Duodenal mucosa (tissue), 2 donors: Measurements from ENCODE around the gene ANKS1B.

Experiments
- H3K27ac ChIP-seq: one replicate; pipeline ENCODE4 v1.7.0; 2013; ENCODE audit warnings: low read depth, low read length
- H3K27me3 ChIP-seq, 2 donors: one replicate each; pipeline ENCODE4 v1.7.0; 2013; ENCODE audit warnings: low read length in 2 of 2, control low read depth in 1 of 2; ENCODE audit not compliant: insufficient read depth in 2 of 2, control insufficient read depth in 1 of 2
- H3K36me3 ChIP-seq, 2 donors: one replicate each; pipeline ENCODE4 v1.7.0; 2013; ENCODE audit warnings: low read length in 2 of 2, control low read depth in 1 of 2; ENCODE audit not compliant: insufficient read depth in 2 of 2, control insufficient read depth in 1 of 2
- H3K4me1 ChIP-seq, 2 donors: one replicate each; pipeline ENCODE4 v1.7.0; 2013; ENCODE audit warnings: low read length in 2 of 2, control low read depth in 1 of 2; ENCODE audit not compliant: insufficient read depth in 2 of 2, control insufficient read depth in 1 of 2
- H3K4me3 ChIP-seq, 2 donors: one replicate each; pipeline ENCODE4 v1.7.0; 2013; ENCODE audit warnings: low read length in 2 of 2, low read depth in 1 of 2
- H3K9ac ChIP-seq, 2 donors: one replicate each; pipeline ENCODE4 v1.7.0; 2013; ENCODE audit warnings: low read length in 2 of 2, low read depth in 1 of 2
- H3K9me3 ChIP-seq, 2 donors: one replicate each; pipeline ENCODE4 v1.7.0; 2013; ENCODE audit warnings: low read length in 2 of 2, control low read depth in 1 of 2; ENCODE audit not compliant: control insufficient read depth in 1 of 2

ANKS1B gene

DNA sequence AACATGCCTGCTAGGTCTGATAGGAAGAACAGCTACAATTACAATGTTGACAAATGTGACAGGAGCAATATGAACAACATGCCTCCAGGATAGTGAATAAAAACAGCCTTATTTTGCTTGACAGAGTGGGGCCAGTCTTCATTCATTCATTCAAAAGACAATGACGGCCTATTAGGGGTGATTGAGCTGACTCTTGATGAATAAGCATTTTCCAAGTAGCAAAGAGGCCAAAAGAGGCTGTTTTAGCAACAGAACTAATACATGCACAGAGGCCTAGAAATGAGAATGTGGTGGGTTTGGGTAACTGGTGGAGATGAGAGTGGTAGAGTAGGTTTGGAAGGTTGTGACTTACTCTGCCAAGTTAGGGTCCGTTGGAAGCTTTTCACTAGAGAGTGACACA lies 1201.3 kb downstream of the ANKS1B start:
- H3K36me3 ChIP-seq, result no peaks in the 10 kb centered on the region
- no peak overlapping the region for H3K27ac ChIP-seq
- H3K27me3 ChIP-seq, result peaks cover 0 to 4% of the 10 kb centered on the region in 2 donors
- H3K4me3 ChIP-seq, result no peak overlapping the region
- H3K4me1 ChIP-seq, result no peaks in the 10 kb centered on the region
- H3K9me3 ChIP-seq, result no peaks in the 10 kb centered on the region
- H3K9ac ChIP-seq, result no peak overlapping the region

DNA sequence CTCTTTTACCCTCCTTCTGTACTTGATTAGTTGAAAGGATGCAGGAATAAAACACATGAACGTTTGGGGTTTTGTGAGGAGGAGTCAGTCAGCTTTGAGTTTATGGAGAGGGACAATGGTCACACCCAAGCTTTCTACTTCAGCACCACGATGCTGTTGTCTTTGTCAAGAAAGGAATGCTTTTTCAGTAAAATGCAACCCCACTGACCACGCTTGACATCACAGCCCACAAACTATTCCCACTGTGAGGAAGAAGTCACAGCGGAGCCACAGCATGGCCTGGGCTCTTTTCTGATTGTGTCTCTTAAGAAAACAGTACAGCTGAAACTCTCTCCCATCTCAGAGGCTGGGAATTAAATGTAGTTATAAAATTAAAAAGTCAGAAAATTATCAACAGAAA lies 1204.5 kb downstream of the ANKS1B start:
- Histone ChIP-seq H3K27ac (no peak overlapping the region), H3K27me3 (peaks cover 0 to 4% of the 10 kb centered on the region in 2 donors), H3K4me1 (no peaks in the 10 kb centered on the region), H3K9ac (no peak overlapping the region), H3K4me3 (no peak overlapping the region), H3K9me3 (no peaks in the 10 kb centered on the region), H3K36me3 (no peaks in the 10 kb centered on the region)

DNA sequence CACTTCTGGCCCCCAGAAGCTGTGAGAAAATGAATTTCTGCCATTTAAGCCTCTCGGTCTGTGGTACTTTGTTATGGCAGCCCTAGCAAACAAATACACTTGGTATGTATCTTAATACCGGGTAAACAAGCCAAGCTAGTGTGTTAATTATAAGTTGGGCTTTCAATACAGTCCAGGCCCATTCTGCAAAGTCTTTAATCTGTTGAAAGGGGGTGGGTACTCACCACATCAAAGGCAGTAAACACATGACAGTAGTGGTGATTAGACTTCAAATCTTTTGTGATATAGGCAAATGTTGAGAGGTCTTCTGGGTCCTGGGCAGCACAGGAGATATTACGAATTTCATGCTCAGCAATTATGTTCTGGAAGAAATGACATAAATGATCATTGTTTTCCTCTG lies 1211.9 kb downstream of the ANKS1B start:
- H3K4me3 ChIP-seq, result no peak overlapping the region
- H3K9me3 ChIP-seq, result no peaks in the 10 kb centered on the region
- H3K27ac ChIP-seq, result no peak overlapping the region
- H3K36me3 ChIP-seq, result no peaks in the 10 kb centered on the region
- no peaks in the 10 kb centered on the region for H3K4me1 ChIP-seq
- no peak overlapping the region for H3K9ac ChIP-seq
- H3K27me3 ChIP-seq, result no peaks in the 10 kb centered on the region

DNA sequence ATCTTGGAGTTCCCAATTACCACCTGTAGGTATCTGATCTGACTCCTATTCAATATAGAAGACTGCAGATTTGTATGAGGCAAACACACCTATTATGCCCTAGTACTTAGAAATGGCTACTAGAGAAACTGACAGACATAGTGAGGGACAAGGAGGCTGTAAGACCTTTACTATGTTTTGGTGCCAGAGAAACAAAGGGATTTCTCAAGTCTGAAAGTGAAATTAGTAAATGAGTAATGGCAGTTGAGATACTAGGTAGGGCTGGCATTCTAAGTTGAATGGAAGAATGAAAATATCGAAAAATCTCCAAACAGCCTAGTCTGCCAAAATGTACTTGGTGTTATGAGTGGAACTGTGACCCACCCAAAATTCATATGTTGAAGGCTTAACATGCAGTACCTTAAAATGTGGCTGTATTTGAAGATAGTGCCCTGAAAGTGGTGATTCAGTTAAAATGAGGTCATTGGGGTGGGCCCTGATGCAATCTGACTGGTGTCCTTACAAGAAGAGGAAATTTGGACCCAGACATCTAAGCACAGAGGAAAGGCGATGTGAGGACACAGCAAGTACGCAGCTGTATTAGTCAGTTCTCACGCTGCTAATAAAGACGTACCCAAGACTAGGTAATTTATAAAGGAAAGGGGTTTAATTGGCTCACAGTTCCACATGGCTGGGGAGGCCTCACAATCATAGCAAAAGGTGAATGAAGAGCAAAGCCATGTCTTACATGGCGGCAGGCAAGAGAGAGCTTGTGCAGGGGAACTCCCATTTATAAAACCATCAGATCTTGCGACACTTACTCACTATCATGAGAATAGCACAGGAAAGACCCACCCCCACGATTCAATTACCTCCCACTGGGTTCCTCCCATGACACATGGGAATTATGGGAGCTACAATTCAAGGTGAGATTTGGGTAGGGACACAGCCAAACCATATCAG lies 1212.7 kb downstream of the ANKS1B start:
- H3K9ac ChIP-seq, result no peak overlapping the region
- no peaks in the 10 kb centered on the region for H3K9me3 ChIP-seq
- no peaks in the 10 kb centered on the region for H3K27me3 ChIP-seq
- H3K4me3 ChIP-seq, result no peak overlapping the region
- H3K4me1 ChIP-seq, result no peaks in the 10 kb centered on the region
- no peaks in the 10 kb centered on the region for H3K36me3 ChIP-seq
- H3K27ac ChIP-seq, result no peak overlapping the region

DNA sequence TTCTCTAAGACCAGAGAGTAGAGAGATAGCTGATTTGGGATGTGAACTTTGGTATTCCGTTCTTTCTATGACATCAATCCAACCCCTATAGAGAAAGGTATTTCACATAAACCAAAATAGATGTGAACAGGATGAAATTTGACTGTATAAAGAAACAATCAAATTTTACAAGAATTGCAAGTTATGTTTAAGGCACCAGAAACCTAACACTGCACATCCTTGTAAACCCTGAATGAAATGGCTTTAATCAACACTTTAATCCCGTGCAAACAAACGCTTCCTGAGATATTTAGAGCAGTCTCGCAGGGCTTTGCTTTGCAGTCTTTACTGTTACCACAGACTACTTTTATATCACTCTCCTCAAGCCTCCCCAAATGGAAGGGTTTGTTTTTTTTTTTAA lies 1214.5 kb downstream of the ANKS1B start:
- H3K27ac ChIP-seq, result no peak overlapping the region

DNA sequence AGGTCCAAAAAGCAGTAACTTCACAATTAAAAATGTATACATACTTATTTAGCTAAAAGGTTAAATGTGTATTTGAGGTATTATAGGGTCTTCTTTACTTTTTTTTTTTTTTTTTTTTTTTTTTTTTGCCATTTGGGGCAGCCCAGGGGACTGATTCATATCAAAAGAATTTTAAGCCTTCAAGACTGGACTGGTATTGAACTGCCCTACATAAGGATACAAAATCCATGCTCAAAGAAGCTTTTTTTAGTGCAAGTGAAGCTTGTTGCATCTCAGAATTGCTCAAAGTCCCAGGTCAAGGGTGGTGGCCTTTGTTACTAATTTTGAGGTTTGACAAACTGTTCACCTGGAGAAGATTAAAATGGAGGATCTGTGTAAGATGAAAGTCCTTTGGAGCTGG lies 1215.7 kb downstream of the ANKS1B start:
- no peak overlapping the region for H3K27ac ChIP-seq
- H3K9me3 ChIP-seq, result no peaks in the 10 kb centered on the region

More for the DNA sequence above, 1214.5 kb downstream of the ANKS1B start:
- no peaks in the 10 kb centered on the region for H3K4me1 ChIP-seq
- no peaks in the 10 kb centered on the region for H3K36me3 ChIP-seq
- no peaks in the 10 kb centered on the region for H3K27me3 ChIP-seq
- no peak overlapping the region for H3K9ac ChIP-seq
- no peaks in the 10 kb centered on the region for H3K9me3 ChIP-seq
- no peak overlapping the region for H3K4me3 ChIP-seq

DNA sequence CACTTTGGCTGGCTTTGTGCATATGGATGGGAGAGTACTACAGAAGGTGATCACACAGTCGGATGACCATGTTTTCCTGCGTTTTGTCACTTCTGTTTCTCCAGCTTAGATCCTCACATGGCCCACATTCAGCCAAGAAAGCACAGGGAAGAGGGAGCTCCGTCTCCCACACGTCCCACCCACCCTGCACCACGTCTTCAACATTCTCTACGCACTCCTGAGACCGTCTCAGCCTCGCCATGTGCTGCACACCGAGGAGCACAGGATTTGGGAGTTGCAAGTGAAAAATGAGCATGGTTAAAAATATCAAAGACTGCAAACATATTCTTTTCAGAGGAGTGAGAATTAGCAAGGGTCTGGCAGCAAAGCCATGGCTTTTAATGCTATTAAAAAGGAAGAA lies 1217.5 kb downstream of the ANKS1B start:
- no peaks in the 10 kb centered on the region for H3K4me1 ChIP-seq
- no peak overlapping the region for H3K9ac ChIP-seq
- no peaks in the 10 kb centered on the region for H3K36me3 ChIP-seq
- no peaks in the 10 kb centered on the region for H3K9me3 ChIP-seq
- H3K27me3 ChIP-seq, result no peaks in the 10 kb centered on the region
- H3K27ac ChIP-seq, result no peak overlapping the region
- H3K4me3 ChIP-seq, result no peak overlapping the region

More for the DNA sequence above, 1215.7 kb downstream of the ANKS1B start:
- H3K9ac ChIP-seq, result no peak overlapping the region
- no peak overlapping the region for H3K4me3 ChIP-seq
- no peaks in the 10 kb centered on the region for H3K27me3 ChIP-seq
- H3K4me1 ChIP-seq, result no peaks in the 10 kb centered on the region
- H3K36me3 ChIP-seq, result no peaks in the 10 kb centered on the region

DNA sequence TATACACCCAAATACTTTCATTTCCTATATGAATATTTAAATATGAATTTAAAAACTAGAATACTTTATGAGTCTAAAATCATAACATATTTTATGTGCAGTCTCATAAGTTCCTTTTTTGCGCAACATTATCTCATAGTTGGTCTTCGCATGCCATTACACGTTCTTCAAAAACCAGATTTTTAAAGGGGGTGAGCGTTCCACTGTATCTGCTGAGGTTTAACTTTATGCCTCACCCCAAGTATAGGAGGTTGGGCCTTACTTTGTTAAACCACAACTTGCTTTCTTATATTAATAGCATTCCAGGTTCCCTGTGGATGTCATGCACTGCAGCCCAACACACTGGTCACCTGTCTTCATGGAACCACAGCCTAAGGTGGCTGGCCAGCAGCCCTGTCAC lies 1221.1 kb downstream of the ANKS1B start:
- Histone ChIP-seq H3K9me3 (no peaks in the 10 kb centered on the region), H3K27ac (no peak overlapping the region), H3K36me3 (no peaks in the 10 kb centered on the region), H3K4me1 (no peaks in the 10 kb centered on the region), H3K4me3 (no peak overlapping the region), H3K9ac (no peak overlapping the region), H3K27me3 (no peaks in the 10 kb centered on the region)

DNA sequence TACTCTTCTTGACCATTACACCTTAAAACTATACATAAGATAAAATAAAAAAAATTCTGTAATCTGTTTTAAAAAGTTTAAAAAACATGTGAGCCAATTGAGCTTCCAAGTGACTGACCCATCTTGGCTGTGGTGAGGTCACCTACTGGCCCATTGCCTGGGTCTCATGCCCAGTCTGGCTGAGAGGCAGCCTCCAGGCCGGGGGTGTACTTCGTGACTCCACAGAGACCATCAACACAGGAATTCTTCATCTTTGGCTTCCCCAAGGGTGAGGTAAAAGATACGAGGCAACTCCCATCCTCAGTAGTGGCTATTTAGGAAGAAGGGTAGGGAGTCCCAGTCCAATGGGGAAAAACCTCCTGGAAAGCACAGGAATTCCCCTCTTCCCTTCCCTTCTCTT lies 1226.4 kb downstream of the ANKS1B start:
- Histone ChIP-seq H3K9ac (no peak overlapping the region), H3K27ac (no peak overlapping the region), H3K4me1 (no peaks in the 10 kb centered on the region), H3K36me3 (no peaks in the 10 kb centered on the region), H3K4me3 (no peak overlapping the region), H3K9me3 (no peaks in the 10 kb centered on the region), H3K27me3 (no peaks in the 10 kb centered on the region)

DNA sequence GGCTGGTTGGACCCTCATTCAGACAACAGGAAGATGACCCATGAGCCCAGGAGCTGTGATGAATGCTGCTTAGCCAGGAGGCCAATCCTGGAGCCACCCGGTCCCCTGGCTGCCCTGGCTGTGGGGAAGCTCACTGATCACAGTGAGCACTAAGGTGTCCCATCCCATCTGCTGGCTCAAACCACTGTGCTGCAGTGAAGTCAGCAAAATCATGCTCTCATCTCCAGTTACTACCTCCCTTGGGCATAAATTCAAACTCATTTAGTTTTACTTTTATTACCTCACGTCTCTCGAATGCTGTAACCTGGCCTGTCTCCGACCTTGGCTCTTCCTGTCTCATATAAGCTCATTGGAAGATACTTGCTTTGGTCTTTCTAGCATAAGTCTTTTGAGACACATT lies 1227.3 kb downstream of the ANKS1B start:
- H3K27me3 ChIP-seq, result no peaks in the 10 kb centered on the region
- no peak overlapping the region for H3K9ac ChIP-seq
- H3K4me1 ChIP-seq, result no peaks in the 10 kb centered on the region
- H3K36me3 ChIP-seq, result no peaks in the 10 kb centered on the region
- H3K27ac ChIP-seq, result no peak overlapping the region
- no peaks in the 10 kb centered on the region for H3K9me3 ChIP-seq
- no peak overlapping the region for H3K4me3 ChIP-seq
